HepG2 (cell line): ENCODE measurements around the gene VSX1.

ENCODE experiments used
- ATF3 ChIP-seq: sonication (generic); formaldehyde crosslinking; IDR thresholded peaks from 2 replicates; pipeline ENCODE4 v1.4.0; 2020; ENCODE audit warnings: missing genetic modification reagents
- CBFB ChIP-seq: sonication (generic); formaldehyde crosslinking; IDR thresholded peaks from 2 replicates; pipeline ENCODE4 v1.4.0; 2020; ENCODE audit warnings: missing genetic modification reagents
- GATAD2A ChIP-seq: IDR thresholded peaks from 2 replicates; pipeline ENCODE4 v1.6.1; 2016
- GPN1 ChIP-seq: sonication (generic); formaldehyde crosslinking; IDR thresholded peaks from 2 replicates; pipeline ENCODE4 v1.5.1; 2020; ENCODE audit warnings: missing genetic modification reagents, borderline replicate concordance
- JUND ChIP-seq: sonication (generic); formaldehyde crosslinking; IDR thresholded peaks from 2 replicates; pipeline ENCODE4 v1.8.0; 2022; ENCODE audit warnings: mild to moderate bottlenecking, missing genetic modification reagents
- KLF16 ChIP-seq, 2 experiments: sonication (generic) in 1 of 2; formaldehyde crosslinking in 1 of 2; IDR thresholded peaks; 2 replicates each; pipeline versions ENCODE4 v1.6.1 to v1.8.0; 2016 to 2023; ENCODE audit warnings: missing genetic modification reagents in 2 of 2, missing compliant biosample characterization in 1 of 2
- NBN ChIP-seq: fragments of 450-650 bp; conservative IDR thresholded peaks from 2 replicates; pipeline ENCODE4 v1.6.1; 2017
- NONO ChIP-seq, 2 experiments: fragments of 450-650 bp in 1 of 2; sonication (generic) in 1 of 2; formaldehyde crosslinking in 1 of 2; IDR thresholded peaks in 1 of 2; conservative IDR thresholded peaks in 1 of 2; 2 replicates each; pipeline versions ENCODE4 v1.6.1 to v1.8.0; 2017 to 2022; ENCODE audit warnings: mild to moderate bottlenecking in 1 of 2, missing genetic modification reagents in 1 of 2, moderate library complexity in 1 of 2
- ZBTB38 ChIP-seq: sonication (generic); formaldehyde crosslinking; IDR thresholded peaks from 2 replicates; pipeline ENCODE4 v1.5.1; 2020; ENCODE audit warnings: mild to moderate bottlenecking, missing genetic modification reagents
- ZNF260 ChIP-seq: sonication (generic); formaldehyde crosslinking; IDR thresholded peaks from 2 replicates; pipeline ENCODE4 v1.4.0; 2020; ENCODE audit warnings: missing genetic modification reagents, low read depth, mild to moderate bottlenecking, borderline replicate concordance
- ZNF550 ChIP-seq: sonication (generic); formaldehyde crosslinking; IDR thresholded peaks from 2 replicates; pipeline ENCODE4 v1.4.0; 2020; ENCODE audit warnings: mild to moderate bottlenecking, missing genetic modification reagents, borderline replicate concordance
- ZNF570 ChIP-seq: sonication (generic); formaldehyde crosslinking; IDR thresholded peaks from 2 replicates; pipeline ENCODE4 v1.4.0; 2020; ENCODE audit warnings: mild to moderate bottlenecking, missing genetic modification reagents, borderline replicate concordance
- ZNF577 ChIP-seq: sonication (generic); formaldehyde crosslinking; IDR thresholded peaks from 2 replicates; pipeline ENCODE4 v1.4.0; 2020; ENCODE audit warnings: mild to moderate bottlenecking, low read depth, missing genetic modification reagents, borderline replicate concordance
- TF ChIP-seq, protein P1 (sequence below): IDR thresholded peaks from 2 replicates; pipeline ENCODE4 v1.4.0; 2020; ENCODE audit warnings: mild to moderate bottlenecking, missing genetic modification reagents

DNA sequence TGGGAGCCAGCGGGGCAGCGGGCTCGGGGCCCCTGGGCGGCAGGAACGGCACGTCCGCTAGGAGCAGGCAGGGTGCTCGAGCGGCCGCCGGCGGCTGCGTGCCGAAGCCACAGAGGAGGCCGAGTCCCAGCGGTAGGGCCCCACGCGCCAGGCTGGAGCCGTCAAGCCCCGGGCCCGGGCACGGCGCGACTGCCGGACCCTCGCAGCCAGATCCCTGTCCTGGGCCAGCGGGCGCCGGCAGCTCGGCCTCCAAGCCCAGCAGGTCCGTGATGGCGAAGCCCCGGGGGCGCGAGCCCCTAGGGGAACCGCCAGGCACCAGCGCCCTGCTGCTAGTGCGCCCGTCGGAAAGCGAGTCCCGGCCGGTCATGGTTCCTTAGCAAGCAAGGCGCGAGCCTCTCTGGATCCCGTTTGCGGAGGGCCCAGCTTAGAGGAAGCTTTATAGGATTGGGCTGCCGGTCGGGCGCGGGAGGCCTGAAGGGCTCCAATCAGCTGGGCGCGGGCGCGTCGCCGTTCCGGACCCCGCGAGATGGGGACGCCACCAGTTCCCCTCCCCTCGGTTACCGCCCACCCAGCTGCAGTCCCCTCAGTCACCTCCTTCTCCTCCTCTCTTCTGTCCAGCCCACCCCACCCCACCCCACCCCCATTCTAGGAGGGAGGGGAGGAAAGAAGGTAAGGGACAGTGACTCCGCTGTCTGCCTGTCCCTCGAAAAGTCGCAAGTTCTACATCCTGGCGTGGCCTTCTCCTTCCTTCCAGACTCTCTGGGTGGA, at the start of gene VSX1:
- TF ChIP-seq ZBTB38 (CRISPR knock-in tag) (no peak), ZNF577 (no peak), GATAD2A (CRISPR knock-in tag) (no peak), ATF3 (CRISPR knock-in tag) (no peak), GPN1 (CRISPR knock-in tag) (no peak), CBFB (CRISPR knock-in tag) (no peak), ZNF550 (CRISPR knock-in tag) (no peak), NONO (IDR thresholded peaks at IDR 0.05) (no peak), NONO (CRISPR knock-in tag; conservative IDR thresholded peaks at IDR 0.05) (no peak), KLF16 (CRISPR knock-in tag; IDR thresholded peaks at IDR 0.05) (no peak), ZNF260 (CRISPR knock-in tag) (no peak), ZNF570 (CRISPR knock-in tag) (no peak), NBN (no peak), JUND (CRISPR knock-in tag) (no peak)
- TF ChIP-seq, protein P1, sequence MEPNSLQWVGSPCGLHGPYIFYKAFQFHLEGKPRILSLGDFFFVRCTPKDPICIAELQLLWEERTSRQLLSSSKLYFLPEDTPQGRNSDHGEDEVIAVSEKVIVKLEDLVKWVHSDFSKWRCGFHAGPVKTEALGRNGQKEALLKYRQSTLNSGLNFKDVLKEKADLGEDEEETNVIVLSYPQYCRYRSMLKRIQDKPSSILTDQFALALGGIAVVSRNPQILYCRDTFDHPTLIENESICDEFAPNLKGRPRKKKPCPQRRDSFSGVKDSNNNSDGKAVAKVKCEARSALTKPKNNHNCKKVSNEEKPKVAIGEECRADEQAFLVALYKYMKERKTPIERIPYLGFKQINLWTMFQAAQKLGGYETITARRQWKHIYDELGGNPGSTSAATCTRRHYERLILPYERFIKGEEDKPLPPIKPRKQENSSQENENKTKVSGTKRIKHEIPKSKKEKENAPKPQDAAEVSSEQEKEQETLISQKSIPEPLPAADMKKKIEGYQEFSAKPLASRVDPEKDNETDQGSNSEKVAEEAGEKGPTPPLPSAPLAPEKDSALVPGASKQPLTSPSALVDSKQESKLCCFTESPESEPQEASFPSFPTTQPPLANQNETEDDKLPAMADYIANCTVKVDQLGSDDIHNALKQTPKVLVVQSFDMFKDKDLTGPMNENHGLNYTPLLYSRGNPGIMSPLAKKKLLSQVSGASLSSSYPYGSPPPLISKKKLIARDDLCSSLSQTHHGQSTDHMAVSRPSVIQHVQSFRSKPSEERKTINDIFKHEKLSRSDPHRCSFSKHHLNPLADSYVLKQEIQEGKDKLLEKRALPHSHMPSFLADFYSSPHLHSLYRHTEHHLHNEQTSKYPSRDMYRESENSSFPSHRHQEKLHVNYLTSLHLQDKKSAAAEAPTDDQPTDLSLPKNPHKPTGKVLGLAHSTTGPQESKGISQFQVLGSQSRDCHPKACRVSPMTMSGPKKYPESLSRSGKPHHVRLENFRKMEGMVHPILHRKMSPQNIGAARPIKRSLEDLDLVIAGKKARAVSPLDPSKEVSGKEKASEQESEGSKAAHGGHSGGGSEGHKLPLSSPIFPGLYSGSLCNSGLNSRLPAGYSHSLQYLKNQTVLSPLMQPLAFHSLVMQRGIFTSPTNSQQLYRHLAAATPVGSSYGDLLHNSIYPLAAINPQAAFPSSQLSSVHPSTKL = no peak
